SH-SY5Y (cell line): ENCODE data around the gene LMCD1.

ENCODE experiments used
- GATA2 ChIP-seq: IDR thresholded peaks from 2 replicates; pipeline ENCODE4 v1.6.1; 2011; ENCODE audit warnings: mild to moderate bottlenecking, low read depth, low read length
- GATA3 ChIP-seq: IDR thresholded peaks from 2 replicates; pipeline ENCODE4 v1.6.1; 2011; ENCODE audit warnings: low read depth, mild to moderate bottlenecking, low read length, moderate library complexity

Gene LMCD1

GRCh38 chr3:8501371-8502131, at the start of gene LMCD1:
Gene LMCD1, plus strand, starts transcription at chr3:8501823. Its CDS starts 116 bp downstream, at chr3:8501939.
- no peak for TF ChIP-seq GATA3

- TF ChIP-seq GATA3 (no peak), GATA2 (no peak)
Observed at GRCh38 chr3:8452112-8452511, 49.5 kb upstream of the LMCD1 start.

GRCh38 chr3:8453153-8453552, 48.5 kb upstream of the LMCD1 start:
- TF ChIP-seq GATA3: no peak
- no peak for TF ChIP-seq GATA2

GRCh38 chr3:8455526-8456411, 45.9 kb upstream of the LMCD1 start:
- TF ChIP-seq GATA2: no peak
- no peak for TF ChIP-seq GATA3

- no peak for TF ChIP-seq GATA3
- TF ChIP-seq GATA2: no peak
Observed at GRCh38 chr3:8456412-8456811, 45.2 kb upstream of the LMCD1 start.

- TF ChIP-seq GATA2 (no peak), GATA3 (no peak)
Observed at GRCh38 chr3:8457039-8457438, 44.6 kb upstream of the LMCD1 start.

GRCh38 chr3:8458238-8458661, 43.4 kb upstream of the LMCD1 start:
- TF ChIP-seq GATA3 (no peak), GATA2 (no peak)

GRCh38 chr3:8458711-8459110, 42.9 kb upstream of the LMCD1 start:
- no peak for TF ChIP-seq GATA3
- no peak for TF ChIP-seq GATA2

GRCh38 chr3:8460050-8460708, 41.4 kb upstream of the LMCD1 start:
- TF ChIP-seq GATA3 (no peak), GATA2 (no peak)

GRCh38 chr3:8460815-8461456, 40.7 kb upstream of the LMCD1 start:
- TF ChIP-seq GATA3: no peak
- TF ChIP-seq GATA2: no peak

GRCh38 chr3:8464668-8465067, 37.0 kb upstream of the LMCD1 start:
- TF ChIP-seq GATA3: no peak
- no peak for TF ChIP-seq GATA2

GRCh38 chr3:8466526-8466925, 35.1 kb upstream of the LMCD1 start:
- TF ChIP-seq GATA3 (no peak), GATA2 (no peak)

- TF ChIP-seq GATA2: no peak
- no peak for TF ChIP-seq GATA3
Observed at GRCh38 chr3:8470801-8471200, 30.8 kb upstream of the LMCD1 start.

GRCh38 chr3:8472549-8472948, 29.1 kb upstream of the LMCD1 start:
- no peak for TF ChIP-seq GATA3
- TF ChIP-seq GATA2: no peak
